Activated CD8-positive, alpha-beta memory T cell treated with anti-CD3 and anti-CD28 coated beads for 36 hours (primary cell): Measurements from ENCODE around the gene KY. TPM values are rescaled to one million over a fixed set of nuclear protein-coding genes. Genes with fewer than 3 reads are reported as not detected.
"Not testable (repeated sequence)": the region's sequence is repeated elsewhere in the genome, so short reads cannot be mapped to it uniquely, and the experiment has no call there.

ENCODE experiments used
- CTCF ChIA-PET: fragments of 350-600 bp; sonication (Branson Sonifier 250); formaldehyde crosslinking; loops from one replicate; lab custom pipeline; 2021; ENCODE audit warnings: antibody characterized with exemption; lab: Charles Lee
- POLR2A ChIA-PET: fragments of 350-600 bp; sonication (Branson Sonifier 250); formaldehyde crosslinking; loops from one replicate; lab custom pipeline; 2021; ENCODE audit warnings: antibody characterized with exemption; lab: Charles Lee
- total RNA-seq, 2 experiments: library from RNA; stranded (reverse); gene quantifications; one replicate each; pipeline ENCODE4 v1.2.3, GENCODE V29; 2021

The KY gene
- total RNA-seq, 2 experiments from 2014 or later = not detected

DNA sequence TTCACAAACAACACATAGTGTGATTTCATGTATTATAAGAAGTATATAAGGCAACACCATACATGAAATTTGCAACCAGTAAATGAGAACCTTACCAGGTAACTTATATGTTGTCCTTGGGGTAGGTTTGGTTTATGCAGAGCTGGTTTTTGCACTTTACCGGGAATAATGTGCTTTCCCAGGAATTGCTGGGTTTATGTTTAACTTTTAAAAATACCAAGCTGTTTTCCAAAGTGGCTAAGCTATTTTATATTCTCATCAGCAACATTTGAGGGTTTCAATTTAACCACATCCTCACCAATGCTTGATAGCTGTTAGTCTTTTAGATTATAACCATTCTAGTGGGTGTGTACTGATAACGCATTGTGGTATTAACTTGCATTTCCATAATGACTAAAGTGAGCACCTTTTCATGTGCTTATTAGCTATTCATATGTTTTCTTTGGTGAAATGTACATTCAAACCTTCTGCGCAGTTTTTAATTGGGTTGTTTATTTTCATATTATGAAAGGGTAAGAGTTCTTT, 71.6 kb downstream of the KY start:
- CTCF ChIA-PET = no interaction called here
- POLR2A ChIA-PET = no interaction called here

DNA sequence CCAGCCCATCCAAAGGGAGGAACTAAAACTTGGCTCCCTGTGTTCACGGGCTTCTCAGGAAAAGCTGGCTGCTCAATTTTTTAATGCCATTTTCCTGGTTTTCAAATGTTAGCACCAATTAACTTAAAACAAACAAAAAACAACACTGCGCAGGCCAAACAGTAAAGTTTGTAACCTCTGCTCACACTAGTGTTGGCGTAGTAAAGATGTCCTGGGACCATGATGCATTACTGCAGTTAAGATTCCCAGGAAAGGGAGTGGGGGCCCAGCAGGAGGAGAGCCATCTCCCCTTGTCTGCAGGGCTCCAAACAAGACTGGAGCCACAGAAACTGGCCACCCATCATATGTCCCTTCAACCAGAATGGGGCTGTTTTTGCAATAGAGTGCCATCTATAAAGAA, 74.0 kb downstream of the KY start:
- ChIA-PET POLR2A (no interaction called here), CTCF (no interaction called here)

DNA sequence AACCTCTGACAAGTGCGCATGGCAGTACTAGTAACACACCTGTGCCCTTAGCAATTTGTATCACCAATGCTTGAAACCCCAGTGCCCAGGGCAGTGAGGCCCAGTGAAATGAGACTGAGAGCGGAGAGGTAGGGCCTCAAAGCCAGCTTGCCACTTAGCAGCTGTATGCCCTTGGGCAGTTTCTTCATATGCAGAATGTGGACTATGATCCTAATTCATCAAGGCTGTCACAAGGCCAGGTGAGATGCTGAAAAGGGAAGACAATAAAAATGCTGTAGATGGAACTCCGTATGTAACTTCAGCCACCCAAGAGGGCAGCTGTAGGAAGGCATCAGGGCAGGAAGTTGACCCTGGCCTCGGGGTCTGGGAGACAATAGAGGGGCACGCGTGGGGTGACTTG, 74.4 kb downstream of the KY start:
- ChIA-PET POLR2A (no interaction called here), CTCF (no interaction called here)

DNA sequence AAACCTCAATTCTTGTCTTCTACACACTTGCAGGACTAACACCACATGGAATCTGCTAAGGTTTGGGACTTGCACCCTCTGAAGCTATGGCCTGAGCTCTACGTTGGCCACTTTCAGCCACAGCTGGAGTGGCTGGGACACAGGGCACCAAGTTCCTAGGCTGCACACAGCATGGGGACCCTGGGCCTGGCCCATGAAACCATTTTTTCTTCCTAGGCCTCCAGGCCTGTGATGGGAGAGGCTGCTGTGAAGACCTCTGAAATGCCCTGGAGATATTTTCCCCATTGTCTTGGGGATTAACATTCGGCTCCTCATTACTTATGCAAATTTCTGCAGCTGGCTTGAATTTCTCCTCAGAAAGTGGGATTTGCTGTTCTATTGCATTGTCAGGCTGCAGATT, 80.9 kb downstream of the KY start:
- POLR2A ChIA-PET, CTCF ChIA-PET: not testable (repeated sequence)

DNA sequence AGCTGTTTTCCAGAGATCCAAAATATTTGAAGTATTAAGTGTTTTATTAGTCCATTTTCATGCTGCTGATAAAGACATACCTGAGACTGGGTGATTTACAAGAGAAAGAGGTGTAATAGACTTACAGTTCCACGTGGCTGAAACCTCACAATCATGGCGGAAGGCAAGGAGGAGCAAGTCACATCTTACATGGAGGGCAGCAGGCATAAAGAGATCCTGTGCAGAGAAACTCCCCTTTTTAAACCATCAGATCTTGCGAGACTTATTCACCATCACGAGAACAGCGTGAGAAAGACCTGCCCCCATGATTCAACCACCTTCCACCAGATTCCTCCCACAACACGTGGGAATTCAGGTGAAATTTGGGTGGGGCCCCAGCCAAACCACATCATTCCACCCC, 82.0 kb downstream of the KY start:
- POLR2A ChIA-PET = no interaction called here
- CTCF ChIA-PET = no interaction called here

DNA sequence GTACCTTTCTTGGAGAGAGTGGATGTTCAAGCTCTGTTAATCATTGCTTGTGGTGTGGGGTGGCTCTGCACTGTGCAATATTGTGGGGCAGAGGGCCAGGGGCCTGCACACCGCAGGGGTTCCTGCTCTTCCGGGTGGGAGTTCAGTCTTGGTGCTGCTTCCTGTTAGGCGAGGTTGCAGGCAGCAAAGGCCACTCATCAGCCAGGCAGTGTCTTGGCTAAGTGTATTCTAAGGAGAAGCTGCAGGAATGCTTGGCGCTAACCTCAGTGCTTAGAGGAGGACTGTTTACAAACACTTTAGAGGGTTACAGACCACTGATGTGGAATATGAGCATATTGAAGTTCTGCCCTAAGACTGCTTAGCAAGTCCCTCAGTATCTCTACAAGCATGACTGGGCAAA, 83.2 kb downstream of the KY start:
- POLR2A ChIA-PET = no interaction called here
- CTCF ChIA-PET = interaction anchor here (0.6 kb wide), 1 partner anchor 53 kb away, joined by 3 read pairs; no protein-coding TSS in a partner anchor

DNA sequence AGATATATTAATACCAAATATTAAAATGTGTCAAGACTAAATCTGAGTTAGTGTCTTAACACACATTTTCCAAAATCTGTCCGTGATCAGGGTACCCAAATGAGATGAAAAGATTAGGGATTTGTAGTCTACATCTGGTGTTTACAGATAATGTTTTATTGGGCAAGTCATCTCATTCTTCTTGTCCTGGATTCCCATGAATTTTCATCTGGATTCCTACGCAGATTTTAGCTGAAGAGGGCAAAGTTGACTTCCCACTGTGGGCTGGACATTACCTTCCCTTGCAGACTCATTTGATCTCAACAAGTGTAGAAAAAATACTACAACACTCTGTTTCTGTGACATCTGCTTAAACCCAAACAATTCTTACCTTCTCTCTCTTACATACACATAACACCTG, 85.8 kb downstream of the KY start:
- ChIA-PET POLR2A (no interaction called here), CTCF (no interaction called here)

DNA sequence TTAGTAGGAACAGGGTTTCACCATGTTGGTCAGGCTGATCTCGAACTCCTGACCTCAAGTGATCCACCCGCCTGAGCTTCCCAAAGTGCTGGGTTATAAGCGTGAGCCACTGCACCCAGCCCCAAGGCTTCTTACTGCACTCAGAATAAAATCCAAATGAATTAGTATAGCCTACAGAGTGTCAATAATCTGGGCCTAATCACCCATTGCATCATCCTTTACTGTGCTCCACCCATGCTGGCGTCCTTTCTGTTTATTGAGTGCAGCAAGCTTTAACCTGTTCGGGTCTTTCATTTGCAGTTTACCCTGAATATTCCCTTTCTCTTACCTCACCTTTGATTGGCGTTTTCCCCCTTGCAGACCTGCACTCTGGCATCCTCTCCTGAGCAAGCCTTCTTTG, 87.2 kb downstream of the KY start:
- ChIA-PET CTCF (no interaction called here), POLR2A (no interaction called here)

DNA sequence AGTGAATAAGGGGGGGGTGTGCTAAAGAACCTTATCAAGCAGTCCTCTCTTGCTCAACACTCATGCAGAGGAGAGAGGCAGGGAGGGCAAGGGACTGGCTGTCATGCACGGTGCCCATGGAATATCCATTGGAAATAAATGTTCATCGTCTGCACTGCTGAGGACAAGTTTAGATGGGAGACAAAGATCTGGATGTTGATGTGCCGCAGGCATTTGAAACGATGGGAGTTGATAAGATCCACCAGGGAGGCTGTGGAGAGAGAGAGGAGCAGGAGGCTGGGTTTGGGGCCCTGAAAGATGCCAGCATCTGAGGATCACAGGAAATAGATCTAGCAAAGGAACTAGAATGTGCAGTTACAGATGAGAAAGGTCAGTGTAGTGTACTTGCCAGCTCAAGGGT, 88.8 kb downstream of the KY start:
- POLR2A ChIA-PET = no interaction called here
- CTCF ChIA-PET = no interaction called here

DNA sequence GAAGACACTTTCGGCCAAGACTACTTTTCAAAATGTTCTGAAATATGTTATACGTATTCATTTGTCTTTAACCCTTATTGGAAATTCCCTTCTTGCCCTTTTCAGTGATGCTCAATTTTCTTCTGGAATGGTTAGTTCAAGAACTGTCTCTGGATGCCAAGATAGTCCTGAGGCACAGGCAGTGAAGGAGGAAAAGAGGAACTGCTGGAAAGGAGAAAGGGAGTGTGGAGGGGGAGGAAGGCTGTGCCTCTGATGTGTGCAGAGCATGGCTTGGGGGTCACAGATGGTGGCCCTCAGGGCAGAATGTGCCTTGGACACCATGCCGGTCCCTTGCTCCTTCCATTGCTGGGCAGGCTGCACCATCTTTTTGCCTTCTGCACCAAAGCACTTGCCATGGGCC, 91.2 kb downstream of the KY start:
- CTCF ChIA-PET = no interaction called here
- POLR2A ChIA-PET = no interaction called here

Other genes starting within 250 kb of the KY start
- 10 to 100 TPM; 31.5 to 32.2 TPM for gene ANAPC13, start 165.0 kb downstream of the KY start, total RNA-seq
- gene CEP63, start 165.0 kb downstream of the KY start, total RNA-seq = 10 to 100 TPM; 18.0 to 19.4 TPM
- gene EPHB1, start 144.2 kb upstream of the KY start, total RNA-seq = not detected